Prostate gland (tissue), 2 donors: Measurements from ENCODE around the gene SH2B3. TPM values are rescaled to one million over a fixed set of nuclear protein-coding genes. Genes with fewer than 3 reads are reported as not detected.
A peak's percentile ranks its signal among the peaks of the same experiment; 100 is the strongest.
"Not testable (repeated sequence)": the region's sequence is repeated elsewhere in the genome, so short reads cannot be mapped to it uniquely, and the experiment has no call there.

Experiments
- DNase-seq: peaks from one replicate; pipeline ENCODE4 v3.0.0-alpha.2; 2019; ENCODE audit warnings: low spot score
- H3K27ac ChIP-seq, 2 donors: fragments of 200-600 bp; sonication (generic); 2 replicates each; pipeline ENCODE4 v1.5.1; 2017 to 2019
- H3K27me3 ChIP-seq: fragments of 200-600 bp; sonication (generic); replicated peaks from 2 replicates; pipeline ENCODE4 v1.5.1; 2019; ENCODE audit not compliant: insufficient read depth
- H3K36me3 ChIP-seq, 2 donors: fragments of 200-600 bp; sonication (generic); 1 replicate in 1 of 2; 2 replicates in 1 of 2; pipeline versions ENCODE4 v1.5.1 to v1.8.1; 2017 to 2019
- H3K4me1 ChIP-seq: fragments of 200-600 bp; sonication (generic); replicated peaks from 2 replicates; pipeline ENCODE4 v1.5.1; 2019
- H3K4me3 ChIP-seq, 2 donors: fragments of 200-600 bp; sonication (generic); 2 replicates each; pipeline ENCODE4 v1.5.1; 2017 to 2019
- H3K9me3 ChIP-seq: fragments of 200-600 bp; sonication (generic); 2 replicates; pipeline ENCODE4 v1.5.1; 2017
- POLR2A ChIP-seq: fragments of 450-650 bp; IDR thresholded peaks from one replicate; pipeline ENCODE4 v1.6.1; 2016; ENCODE audit warnings: antibody characterized with exemption, mild to moderate bottlenecking
- POLR2AphosphoS5 ChIP-seq: sonication (generic); formaldehyde crosslinking; IDR thresholded peaks from one replicate; pipeline ENCODE4 v1.6.1; 2017; ENCODE audit warnings: antibody characterized with exemption
- WGBS: methylation state at CpG from one replicate; pipeline ENCODE4 v1.1.5; 2018; 5-methylcytosine and 5-hydroxymethylcytosine counted together
- intact Hi-C: fragments of 100-400 bp; cut with DNase I; formaldehyde crosslinking; loops from one replicate; pipeline ENCODE4 v1.14.2; 2022
- total RNA-seq, 2 donors: library from RNA; depleted of rRNA; stranded (reverse); fragments of >200 nt; gene quantifications; one replicate each; pipeline ENCODE4 v1.1.0, GENCODE V29; 2016
- TF ChIP-seq, protein P1 (sequence below), 4 experiments: fragments of 200-600 bp in 2 of 4; fragments of 450-650 bp in 2 of 4; sonication (generic) in 2 of 4; IDR thresholded peaks; 1 replicate in 3 of 4; 2 replicates in 1 of 4; pipeline ENCODE4 v1.5.1; 2016 to 2019; ENCODE audit warnings: antibody characterized with exemption in 4 of 4, mild to moderate bottlenecking in 2 of 4, moderate library complexity in 2 of 4

The SH2B3 gene
- total RNA-seq, 2 donors from 2014 or later: 13.3 to 34.8 TPM

GRCh38 chr12:111458546-111459172, 52.9 kb downstream of the SH2B3 start:
- Histone ChIP-seq H3K27ac (peak overlapping the region; percentile 18 to 49), H3K4me1 (peaks cover 9% of the 10 kb centered on the region), H3K4me3 (no peak overlapping the region), H3K36me3 (peaks cover 7 to 16% of the 10 kb centered on the region in 2 donors), H3K27me3 (no peaks in the 10 kb centered on the region), H3K9me3 (no peaks in the 10 kb centered on the region)
- intact Hi-C loops: no loop called here
- TF ChIP-seq POLR2A (no peak), POLR2AphosphoS5 (no peak)
- TF ChIP-seq, protein P1, sequence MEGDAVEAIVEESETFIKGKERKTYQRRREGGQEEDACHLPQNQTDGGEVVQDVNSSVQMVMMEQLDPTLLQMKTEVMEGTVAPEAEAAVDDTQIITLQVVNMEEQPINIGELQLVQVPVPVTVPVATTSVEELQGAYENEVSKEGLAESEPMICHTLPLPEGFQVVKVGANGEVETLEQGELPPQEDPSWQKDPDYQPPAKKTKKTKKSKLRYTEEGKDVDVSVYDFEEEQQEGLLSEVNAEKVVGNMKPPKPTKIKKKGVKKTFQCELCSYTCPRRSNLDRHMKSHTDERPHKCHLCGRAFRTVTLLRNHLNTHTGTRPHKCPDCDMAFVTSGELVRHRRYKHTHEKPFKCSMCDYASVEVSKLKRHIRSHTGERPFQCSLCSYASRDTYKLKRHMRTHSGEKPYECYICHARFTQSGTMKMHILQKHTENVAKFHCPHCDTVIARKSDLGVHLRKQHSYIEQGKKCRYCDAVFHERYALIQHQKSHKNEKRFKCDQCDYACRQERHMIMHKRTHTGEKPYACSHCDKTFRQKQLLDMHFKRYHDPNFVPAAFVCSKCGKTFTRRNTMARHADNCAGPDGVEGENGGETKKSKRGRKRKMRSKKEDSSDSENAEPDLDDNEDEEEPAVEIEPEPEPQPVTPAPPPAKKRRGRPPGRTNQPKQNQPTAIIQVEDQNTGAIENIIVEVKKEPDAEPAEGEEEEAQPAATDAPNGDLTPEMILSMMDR (IDR thresholded peaks at IDR 0.05): no peak
- 92% methylated on average over 6 of the region's 6 CpGs for WGBS
- no peak for DNase-seq

DNA sequence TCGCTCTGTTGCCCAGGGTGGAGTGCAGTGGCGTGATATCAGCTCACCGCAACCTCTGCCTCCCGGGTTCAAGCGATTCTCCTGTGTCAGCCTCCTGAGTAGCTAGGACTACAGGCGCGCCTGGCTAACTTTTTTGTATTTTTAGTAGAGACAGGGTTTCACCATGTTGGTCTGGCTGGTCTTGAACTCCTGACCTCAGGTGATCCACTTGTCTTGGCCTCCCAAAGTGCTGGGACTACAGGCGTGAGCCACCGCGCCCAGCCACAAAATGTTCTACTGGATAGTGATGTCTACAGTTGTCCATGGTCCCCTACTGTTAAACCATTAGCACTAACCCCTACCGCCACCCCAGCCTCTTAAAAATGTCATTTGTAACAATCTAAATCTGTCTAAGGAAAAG, 54.4 kb downstream of the SH2B3 start:
- H3K36me3 ChIP-seq, H3K4me1 ChIP-seq, H3K9me3 ChIP-seq, DNase-seq, H3K27ac ChIP-seq, H3K4me3 ChIP-seq, H3K27me3 ChIP-seq, intact Hi-C loops: not testable (repeated sequence)
- WGBS: 94% methylated on average over 11 of the region's 11 CpGs

DNA sequence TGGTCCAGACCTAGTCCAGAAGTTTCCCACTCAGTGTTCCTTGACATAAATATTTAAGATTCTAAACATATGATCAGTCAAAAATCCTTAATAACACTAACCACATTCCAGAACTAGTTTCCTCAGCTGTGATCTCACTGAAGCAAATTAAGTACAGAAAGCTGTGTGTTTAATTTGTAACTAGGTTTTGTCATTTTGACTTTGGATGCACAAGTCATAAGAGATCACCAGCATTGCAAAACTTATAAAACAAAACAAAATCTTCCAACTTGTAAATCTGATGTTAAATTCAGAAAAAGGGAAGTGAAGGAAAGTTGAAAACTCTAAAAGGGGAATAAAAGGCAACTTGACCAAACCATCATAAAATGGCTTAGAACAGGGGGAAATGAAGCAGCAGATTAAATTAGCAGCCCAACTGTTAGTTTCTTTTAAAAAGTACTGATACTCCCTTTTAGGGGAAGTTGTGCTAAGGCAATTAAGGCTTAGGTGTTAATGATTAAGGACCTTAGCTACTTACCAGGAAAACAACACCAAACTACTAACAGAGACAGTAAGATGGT, 56.6 kb downstream of the SH2B3 start:
- TF ChIP-seq POLR2AphosphoS5 (no peak), POLR2A (no peak)
- TF ChIP-seq, protein P1 (IDR thresholded peaks at IDR 0.05): no peak
- H3K36me3 ChIP-seq: no peaks in the 10 kb centered on the region
- H3K9me3 ChIP-seq: no peaks in the 10 kb centered on the region
- no peaks in the 10 kb centered on the region for H3K27me3 ChIP-seq
- intact Hi-C loops: no loop called here
- no peak for DNase-seq
- no peak overlapping the region for H3K4me3 ChIP-seq
- H3K27ac ChIP-seq: no peak overlapping the region
- H3K4me1 ChIP-seq: peaks cover 9% of the 10 kb centered on the region

- no peaks in the 10 kb centered on the region for H3K27me3 ChIP-seq
- no peaks in the 10 kb centered on the region for H3K36me3 ChIP-seq
- no peak for DNase-seq
- H3K27ac ChIP-seq: peak overlapping the region in 1 of 2 donors; percentile 5
- intact Hi-C loops: no loop called here
- WGBS: 53% methylated on average over 3 of the region's 3 CpGs
- H3K9me3 ChIP-seq: no peaks in the 10 kb centered on the region
- TF ChIP-seq, protein P1 (IDR thresholded peaks at IDR 0.05): no peak
- TF ChIP-seq POLR2AphosphoS5 (no peak), POLR2A (no peak)
- H3K4me1 ChIP-seq: no peaks in the 10 kb centered on the region
- no peak overlapping the region for H3K4me3 ChIP-seq
Observed at GRCh38 chr12:111467092-111467856, 61.6 kb downstream of the SH2B3 start.

DNA sequence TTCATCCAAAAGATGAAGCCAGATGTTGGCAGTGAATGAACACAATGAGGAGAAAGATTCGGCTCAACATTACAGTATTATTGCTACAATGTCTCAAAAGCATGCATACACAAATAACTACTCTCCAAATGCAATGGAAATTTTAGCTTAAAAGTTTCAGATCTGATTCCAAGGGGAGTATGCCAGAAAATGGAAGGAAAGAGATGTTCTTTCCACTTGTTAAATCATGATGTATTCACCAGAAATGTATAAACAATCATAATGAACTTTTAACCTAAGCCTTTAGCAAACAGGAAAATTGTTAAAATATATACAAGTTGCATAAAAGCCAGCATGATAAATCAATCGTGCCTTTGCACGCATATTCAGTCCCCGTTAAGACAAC, 62.1 kb downstream of the SH2B3 start:
- no peaks in the 10 kb centered on the region for H3K4me1 ChIP-seq
- WGBS: 13% methylated on average over 4 of the region's 4 CpGs
- no peak for DNase-seq
- intact Hi-C loops: no loop called here
- no peak for TF ChIP-seq POLR2AphosphoS5
- TF ChIP-seq, protein P1 (IDR thresholded peaks at IDR 0.05): no peak
- no peak for TF ChIP-seq POLR2A
- no peak overlapping the region for H3K4me3 ChIP-seq
- no peaks in the 10 kb centered on the region for H3K27me3 ChIP-seq
- peak overlapping the region in 1 of 2 donors; percentile 5 for H3K27ac ChIP-seq
- no peaks in the 10 kb centered on the region for H3K36me3 ChIP-seq
- H3K9me3 ChIP-seq: no peaks in the 10 kb centered on the region
